COLO829 (cell line): ENCODE results near the gene CEACAM16.
A peak's percentile ranks its signal among the peaks of the same experiment; 100 is the strongest.
"Not testable (repeated sequence)": the region's sequence is repeated elsewhere in the genome, so short reads cannot be mapped to it uniquely, and the experiment has no call there.

Source experiments
- DNase-seq: peaks from one replicate; pipeline ENCODE4 v3.0.0; 2012; ENCODE audit warnings: low spot score

Gene CEACAM16, protein sequence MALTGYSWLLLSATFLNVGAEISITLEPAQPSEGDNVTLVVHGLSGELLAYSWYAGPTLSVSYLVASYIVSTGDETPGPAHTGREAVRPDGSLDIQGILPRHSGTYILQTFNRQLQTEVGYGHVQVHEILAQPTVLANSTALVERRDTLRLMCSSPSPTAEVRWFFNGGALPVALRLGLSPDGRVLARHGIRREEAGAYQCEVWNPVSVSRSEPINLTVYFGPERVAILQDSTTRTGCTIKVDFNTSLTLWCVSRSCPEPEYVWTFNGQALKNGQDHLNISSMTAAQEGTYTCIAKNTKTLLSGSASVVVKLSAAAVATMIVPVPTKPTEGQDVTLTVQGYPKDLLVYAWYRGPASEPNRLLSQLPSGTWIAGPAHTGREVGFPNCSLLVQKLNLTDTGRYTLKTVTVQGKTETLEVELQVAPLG

DNA sequence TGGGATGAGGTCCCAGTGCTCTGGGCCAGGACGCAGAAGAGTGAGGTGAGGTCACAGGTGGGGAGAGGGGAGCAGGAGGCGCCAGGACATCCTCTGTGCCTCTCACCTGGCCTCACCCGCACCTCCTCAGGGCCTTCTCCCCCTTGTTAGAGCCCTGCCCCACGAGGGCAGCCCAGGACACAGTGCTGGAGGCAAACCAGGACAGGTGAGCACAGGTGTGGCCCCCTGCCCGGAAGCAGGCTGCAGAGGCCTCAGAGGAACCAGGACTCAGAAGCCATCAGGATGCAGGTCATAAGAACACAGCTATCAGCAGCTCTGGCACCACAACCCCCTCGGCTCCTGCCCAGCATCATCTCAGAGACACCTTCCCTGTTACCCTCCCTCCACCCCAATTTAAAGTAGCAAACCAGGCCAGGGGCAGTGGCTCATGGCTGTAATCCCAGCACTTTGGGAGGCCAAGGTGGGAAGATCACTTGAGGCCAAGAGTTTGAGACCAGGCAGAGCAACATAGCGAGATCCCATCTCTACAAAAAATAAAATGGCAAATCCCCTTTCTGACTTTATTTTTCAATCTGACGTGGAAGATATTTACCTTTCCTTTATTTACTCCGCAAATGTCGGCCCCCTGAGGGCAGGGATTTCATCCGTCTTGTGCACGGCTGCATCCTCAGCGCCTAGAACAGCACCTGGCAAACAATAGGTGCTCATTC is at the start of gene CEACAM16:
TSS of gene CEACAM16 (plus strand) at position 660 of the 710 bp plus-strand sequence. CDS start 2,306 bp downstream, outside the sequence.
- DNase-seq = no peak

DNA sequence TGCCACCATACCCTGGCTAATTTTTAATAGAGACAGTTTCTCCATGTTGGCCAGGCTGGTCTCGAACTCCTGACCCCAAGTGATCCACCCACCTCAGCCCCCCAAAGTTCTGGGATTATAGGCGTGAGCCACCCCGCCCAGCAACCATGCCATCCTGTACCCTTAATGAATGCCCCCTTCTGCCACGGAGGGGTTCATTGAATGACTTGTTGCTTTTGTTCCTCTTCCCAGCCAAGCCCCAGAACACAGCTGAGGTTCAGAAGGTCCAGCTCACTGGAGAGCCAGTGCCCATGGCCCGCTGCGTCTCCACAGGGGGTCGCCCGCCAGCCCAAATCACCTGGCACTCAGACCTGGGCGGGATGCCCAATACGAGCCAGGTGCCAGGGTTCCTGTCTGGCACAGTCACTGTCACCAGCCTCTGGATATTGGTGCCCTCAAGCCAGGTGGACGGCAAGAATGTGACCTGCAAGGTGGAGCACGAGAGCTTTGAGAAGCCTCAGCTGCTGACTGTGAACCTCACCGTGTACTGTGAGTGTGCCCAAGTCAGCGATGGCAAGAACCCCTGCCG is 49.3 kb upstream of the CEACAM16 start:
- DNase-seq = no peak

DNA sequence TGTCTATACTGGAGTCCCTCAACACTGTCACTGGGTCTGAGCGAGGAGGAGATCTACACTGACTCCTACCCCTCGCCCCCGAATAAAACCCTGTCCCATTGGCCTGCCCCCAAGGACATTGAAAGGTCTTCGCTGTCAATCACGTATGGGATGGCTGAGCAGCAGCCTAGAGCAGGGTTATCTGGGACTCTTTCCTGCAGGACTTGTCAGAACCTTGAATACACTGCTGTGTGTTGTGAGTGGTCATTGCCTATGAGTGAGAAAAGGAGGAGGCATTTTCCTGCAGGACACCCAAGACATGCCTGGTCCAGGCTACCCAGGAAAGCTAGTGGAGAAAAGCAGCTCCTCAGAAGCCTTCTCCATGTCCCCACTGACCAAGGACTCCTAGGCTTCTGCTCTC is 45.6 kb upstream of the CEACAM16 start:
- no peak for DNase-seq

DNA sequence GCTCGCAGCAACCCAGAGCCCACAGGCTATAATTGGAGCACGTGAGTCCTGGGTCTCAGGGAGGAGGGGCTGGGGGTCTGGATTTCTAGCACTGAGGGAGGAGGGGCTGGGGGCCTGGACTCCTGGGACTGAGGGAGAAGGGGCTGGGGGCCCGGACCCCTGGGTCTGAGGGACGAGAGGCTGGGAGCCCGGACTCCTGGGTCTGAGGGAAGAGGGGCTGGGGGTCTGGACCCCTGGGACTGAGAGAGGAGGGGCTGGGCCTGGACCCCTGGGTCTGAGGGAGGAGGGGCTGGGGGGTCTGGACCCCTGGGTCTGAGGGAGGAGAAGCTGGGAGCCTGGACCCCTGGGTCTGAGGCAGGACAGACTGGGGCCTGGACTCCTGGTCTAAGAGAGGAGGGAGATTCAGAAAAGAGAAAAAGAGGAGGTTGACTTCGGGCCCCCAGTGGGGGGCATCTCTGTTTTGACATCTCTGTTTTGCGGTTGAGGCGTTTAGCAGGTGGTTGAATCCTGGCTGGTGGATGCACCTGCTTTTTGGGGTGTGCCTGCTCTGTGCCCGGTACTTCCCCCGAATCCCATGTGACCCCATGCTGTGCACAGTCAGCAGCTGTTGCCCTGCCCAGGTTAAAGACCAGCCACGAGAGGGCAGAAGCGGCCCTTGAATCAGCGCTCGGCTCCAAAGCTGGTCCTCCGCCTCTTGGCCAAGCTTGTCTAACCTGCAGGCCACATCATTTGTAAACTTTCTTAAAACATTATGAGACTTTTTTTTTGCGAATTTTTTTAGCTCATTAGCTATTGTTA is 44.8 kb upstream of the CEACAM16 start:
- DNase-seq = no peak

DNA sequence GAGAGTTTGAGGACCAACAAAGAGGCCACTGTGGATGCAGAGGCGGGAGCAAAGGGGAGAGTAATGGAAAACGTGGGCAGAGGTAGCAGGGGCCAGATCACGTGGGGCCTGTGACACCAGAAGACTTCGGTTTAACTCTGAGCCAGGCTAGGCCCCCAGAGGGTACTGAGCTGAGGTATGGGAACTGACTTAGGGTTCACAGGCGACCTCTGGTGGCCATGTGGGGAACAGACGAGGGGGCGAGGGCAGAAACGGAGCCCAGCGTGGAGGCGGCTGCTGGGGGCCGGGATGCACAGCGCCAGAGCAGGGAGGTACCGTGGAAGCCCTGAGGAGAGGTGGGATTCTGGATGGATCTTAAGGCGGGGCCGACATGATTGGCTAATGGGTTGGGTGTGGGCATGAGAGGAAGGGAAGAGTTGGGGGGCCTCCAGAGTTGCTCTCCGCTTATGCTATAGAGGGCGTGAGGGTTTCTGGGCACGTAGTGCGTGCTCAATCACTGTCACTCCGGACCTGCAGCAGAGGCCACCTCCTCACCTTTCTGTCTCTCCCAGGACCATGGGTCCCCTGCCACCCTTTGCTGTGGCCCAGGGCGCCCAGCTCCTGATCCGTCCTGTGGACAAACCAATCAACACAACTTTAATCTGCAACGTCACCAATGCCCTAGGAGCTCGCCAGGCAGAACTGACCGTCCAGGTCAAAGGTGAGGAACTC is 41.6 kb upstream of the CEACAM16 start:
- peak; percentile 54 for DNase-seq

DNA sequence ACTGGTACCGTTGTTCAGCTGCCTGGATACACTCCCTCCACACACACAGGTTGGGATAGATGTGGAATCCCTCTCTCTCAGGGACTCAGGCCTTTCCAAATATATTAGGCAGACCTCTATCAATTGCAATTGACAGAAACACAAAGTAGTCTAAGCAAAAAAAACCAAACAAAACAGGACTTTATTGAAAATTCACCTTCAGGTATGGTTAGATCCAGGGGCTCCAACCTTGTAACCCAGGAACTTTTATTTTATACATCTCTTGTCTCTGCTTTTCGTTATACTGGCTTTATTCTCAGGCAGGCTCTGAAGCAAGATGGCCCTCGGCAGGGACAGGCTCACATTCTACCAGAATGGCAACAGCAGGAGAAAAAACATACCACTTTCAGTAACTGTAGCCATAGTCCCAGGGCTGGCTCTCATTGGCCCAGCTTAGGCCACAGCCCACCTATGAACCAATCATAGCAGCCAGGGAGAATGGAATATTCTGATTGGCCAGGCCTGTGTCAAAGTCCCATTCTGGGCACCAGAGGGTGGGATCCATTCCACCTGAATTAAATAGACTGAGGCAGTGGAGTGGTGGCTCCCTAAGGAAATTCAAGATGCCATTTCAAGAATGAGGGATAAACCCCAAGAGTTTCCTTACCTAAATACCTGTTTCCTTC is 40.8 kb upstream of the CEACAM16 start:
- DNase-seq = no peak

DNA sequence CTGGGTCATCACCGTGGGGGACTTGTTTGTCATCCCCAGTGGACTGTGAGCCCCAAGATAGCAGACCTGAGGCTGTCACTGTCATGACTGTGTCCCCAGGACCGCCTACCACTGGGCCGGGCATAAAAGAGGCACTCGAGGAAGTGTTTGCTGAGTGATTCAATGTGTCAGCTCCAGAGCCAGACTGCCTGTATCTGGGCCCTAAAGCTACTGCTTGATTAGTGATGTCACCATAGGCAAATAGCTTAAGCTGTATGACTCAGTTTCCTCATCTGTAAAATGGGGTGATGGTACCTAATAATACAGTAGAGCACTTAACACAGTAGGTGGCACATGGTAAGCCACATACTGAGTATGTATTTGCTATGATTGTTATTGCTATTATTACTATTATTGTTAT is 38.9 kb upstream of the CEACAM16 start:
- no peak for DNase-seq

DNA sequence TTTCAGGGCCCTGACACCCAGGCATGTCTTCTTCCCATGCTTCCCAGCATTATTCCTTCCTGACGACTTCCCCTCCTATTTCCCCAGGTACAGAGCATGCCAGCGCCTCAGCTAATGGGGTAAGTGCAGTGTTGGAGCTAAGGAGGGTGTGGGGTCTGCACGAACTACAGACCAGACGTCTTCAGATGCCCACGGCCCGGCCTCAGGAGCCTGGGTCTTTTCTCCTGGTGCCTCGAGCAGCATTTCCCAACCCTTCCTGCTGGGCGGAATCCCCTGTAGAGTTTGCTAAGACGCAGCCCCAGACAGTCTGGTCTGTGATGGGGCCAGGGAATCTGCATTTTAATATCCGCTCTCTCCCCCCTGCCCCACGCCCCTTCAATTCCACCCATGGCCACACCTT is 37.7 kb upstream of the CEACAM16 start:
- no peak for DNase-seq

DNA sequence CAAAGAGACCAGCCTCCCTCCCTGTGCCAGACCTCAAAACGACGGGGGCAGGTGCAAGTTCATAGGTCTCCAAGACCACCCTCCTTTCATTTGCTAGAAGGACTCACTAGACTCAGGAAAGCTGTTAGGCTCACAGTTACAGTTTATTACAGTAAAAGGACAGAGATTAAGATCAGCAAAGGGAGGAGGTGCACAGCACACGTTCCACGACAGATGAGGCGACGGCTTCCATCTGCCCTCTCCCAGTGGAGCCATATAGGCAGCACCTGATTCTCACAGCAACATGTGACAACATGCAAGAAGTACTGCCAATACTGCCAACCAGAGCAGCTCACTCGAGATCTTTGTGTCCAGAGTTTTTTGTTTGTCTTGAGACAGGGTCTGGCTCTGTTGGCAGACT is 37.0 kb upstream of the CEACAM16 start:
- no peak for DNase-seq

DNA sequence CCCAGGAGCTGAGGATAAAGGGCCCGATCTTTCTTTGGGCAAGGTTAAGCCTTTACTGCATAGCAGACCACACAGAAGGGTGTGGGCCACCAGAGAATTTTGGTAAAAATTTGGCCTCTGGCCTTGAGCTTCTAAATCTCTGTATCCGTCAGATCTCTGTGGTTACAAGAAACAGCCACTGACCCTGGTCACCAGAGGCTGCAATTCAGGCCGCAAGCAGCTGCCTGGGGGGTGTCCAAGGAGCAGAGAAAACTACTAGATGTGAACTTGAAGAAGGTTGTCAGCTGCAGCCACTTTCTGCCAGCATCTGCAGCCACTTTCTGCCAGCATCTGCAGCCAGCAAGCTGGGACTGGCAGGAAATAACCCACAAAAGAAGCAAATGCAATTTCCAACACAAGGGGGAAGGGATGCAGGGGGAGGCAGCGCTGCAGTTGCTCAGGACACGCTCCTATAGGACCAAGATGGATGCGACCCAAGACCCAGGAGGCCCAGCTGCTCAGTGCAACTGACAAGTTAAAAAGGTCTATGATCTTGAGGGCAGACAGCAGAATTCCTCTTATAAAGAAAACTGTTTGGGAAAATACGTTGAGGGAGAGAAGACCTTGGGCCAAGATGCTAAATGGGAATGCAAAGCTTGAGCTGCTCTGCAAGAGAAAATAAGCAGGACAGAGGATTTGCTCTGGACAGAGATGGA is 36.1 kb upstream of the CEACAM16 start:
- DNase-seq = no peak

DNA sequence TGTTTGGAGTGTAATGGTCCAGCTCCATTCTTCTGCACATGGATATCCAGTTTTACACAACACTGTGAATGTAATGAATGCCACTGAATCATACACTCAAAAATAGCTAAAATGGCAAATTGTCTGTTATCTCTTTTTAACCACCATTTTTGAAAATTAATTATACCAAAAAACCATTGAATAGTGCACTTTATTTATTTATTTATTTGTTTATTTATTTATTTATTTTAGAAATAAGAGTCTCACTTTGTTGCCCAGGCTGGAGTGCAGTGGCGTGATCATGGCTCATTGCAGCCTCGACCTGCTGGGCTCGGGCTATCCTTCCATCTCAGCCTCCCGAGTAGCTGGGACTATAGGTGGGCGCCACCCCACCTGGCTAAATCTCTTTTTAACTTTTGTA is 35.0 kb upstream of the CEACAM16 start:
- no peak for DNase-seq

DNA sequence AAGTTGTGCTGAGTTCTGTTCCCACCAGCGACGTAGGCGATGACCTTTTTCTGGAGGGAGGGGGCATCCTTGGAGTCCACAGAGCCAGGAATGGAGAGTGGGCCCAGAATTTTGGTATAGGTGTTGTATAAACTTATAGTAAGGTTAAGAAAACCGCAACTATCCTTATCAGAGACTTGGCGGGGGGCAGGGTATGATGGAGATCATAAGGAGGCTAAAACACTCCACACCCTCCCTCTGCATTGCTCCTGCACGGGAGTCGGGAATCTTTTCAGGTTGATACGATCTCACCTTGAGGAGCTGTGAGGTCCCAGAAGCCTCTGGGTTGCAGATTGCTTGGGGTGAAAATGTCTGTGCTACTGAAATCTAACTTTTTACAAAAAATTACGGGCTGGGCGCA is 34.0 kb upstream of the CEACAM16 start:
- DNase-seq = no peak

DNA sequence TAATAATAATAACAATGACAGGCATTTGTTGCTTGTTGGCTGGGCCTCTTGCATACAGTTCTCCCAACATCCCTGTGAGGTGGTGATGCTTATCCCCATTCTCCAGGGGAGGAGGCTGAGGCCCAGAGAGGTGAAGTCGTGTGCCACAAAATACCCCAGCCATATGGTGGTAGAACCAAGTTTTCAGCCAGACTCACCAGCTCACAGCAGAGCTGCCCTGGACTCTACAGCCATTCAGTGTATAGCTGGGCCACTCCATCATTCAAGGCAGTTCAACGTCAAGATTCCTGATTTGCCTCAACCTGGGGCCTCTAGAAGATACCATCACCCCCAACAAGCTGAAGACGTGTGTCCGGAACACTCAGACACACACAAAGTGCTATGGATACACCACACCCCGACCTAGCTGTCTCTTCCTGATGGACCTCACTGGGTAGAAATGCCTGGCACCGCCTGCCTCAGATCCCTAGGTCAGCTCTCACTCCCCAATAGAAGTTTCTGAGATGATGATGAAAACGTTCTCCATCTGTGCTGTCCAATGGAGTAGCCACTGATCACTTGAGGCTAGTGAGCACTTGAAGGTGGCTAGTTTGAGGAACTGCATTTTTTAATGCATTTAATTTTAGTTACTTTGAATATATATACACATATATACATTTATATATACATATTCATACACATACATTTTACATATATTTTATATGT is 31.9 kb upstream of the CEACAM16 start:
- no peak for DNase-seq

DNA sequence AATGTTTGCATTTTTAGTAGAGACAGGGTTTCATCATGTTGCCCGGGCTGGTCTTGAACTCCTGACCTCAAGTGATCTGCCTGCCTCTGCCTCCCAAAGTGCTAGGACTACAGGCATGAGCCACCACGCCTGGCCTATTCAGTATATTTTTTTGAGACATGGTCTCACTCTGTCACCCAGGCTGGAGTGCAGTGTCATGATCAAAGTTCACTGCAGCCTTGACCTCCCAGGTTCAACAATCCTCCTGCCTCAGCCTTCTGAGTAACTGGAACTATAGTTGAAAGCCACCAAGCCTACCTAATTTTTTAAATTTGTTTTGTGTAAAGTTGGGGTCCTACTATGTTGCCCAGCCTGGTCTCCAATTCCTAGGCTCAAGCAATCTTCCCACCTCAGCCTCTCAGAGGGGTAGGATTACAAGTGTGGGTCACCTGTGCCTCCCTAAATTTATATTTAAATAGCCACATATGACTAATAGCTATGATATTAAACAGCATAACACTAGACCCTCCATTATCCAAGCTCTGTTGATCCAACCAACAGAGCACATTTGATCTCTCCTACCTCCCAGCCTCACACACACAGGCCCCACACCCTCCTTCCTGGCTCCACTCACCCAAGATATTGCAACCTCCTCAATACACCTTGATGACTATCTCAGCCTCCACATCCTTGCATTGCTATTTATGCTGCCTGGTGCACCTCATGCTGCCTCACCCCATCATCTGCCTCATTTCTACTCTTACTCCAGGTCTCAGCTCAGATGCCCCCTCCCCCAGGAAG is 29.8 kb upstream of the CEACAM16 start:
- DNase-seq = no peak

DNA sequence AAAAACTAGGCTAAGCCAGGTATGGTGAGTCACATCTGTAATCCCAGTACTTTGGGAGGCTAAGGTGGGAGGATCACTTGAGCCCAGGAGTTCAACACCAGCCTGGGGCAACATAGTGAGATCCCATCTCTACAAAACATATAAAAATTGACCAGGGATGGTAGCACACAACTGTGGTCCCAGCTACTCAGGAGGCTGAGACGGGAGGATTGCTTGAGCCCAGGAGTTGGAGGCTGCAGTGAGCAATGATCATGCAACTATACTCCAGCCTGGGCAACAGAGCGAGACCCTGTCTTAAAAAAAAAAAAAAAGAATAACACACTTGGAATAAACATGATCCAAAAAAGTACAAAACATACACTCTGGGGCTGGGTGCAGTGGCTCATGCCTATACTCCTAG is 28.9 kb upstream of the CEACAM16 start:
- DNase-seq = not testable (repeated sequence)

DNA sequence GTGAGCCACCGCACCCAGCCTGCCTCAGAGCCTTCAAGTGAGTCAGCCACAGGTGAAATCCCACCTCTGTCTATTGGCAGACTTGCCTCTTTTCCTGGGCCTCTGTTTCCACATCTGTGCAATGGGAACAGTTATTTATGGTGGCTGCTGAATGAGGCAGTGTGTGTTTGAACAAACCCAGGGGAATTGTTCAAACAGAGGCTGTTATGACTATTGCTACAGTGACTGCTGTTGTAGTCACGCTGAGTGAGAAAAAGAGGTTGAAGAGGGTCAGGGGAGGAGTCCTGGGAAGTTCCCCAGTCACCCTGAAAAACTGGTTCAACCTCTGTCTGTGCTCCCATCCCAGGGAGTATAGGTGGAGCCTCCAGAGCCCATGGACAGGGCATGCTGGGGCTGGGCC is 27.6 kb upstream of the CEACAM16 start, which contains the start of gene CEACAM19:
TSS of gene CEACAM19 (plus strand) at position 83 of the 400 bp plus-strand sequence. CDS start 450 bp downstream, outside the sequence.
- no peak for DNase-seq

DNA sequence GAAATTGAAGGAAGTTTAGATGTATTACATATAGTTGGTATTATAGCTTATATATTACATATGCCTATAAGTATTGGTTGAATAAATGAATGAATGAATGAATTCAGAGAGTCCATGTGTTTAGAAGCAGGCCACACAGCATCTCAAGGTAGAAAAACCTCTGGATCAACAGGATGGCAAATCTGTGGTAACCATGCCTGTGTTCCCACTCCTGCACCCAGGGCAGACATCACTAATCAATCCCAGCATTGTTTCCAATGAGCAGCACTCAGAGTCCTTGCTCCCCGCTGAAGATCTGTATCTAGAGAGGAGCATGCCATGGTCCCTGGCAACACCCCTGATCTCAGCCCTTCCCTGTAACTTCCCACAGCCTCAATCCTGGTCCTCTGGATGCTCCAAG is 26.7 kb upstream of the CEACAM16 start:
- DNase-seq = no peak

DNA sequence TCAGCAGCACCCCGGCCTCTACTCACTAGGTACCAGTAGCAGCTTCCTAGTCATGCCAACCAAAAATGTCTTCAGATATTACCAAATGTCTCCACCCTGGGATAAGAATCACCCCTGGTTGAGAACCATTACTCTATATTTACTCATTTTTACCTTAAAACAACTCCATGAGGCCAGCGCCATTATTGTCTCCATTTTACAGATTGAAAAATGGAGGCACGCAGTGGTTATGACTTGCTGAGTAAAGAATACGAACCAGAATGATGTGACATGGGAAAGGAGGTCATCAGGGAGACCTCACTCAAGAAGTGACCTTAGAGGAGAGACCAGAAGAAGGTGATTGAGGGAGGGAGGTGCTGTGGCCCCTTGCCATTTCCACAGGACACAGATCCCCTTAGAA is 25.4 kb upstream of the CEACAM16 start:
- no peak for DNase-seq

DNA sequence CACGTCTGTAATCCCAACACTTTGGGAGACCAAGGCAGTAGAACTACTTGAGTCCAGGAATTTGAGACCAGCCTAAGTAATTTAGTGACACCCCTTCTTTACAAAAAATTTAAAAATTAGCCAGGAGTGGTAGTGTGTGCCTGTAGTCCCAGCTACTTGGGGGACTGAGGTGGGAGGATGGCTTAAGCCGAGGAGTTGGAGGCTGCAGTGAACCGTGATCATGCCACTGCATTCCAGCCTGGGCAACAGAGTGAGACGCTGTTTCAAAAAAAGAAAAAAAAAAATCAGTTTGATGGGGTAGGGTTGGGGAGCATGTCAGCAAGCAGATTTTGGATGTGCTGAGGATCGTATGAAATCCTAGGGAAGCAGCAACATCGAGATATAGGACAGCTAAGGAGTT is 23.4 kb upstream of the CEACAM16 start:
- no peak for DNase-seq
